Neural cell (in vitro differentiated cells): Measurements from ENCODE around the gene TNRC6A. TPM values are rescaled to one million over a fixed set of nuclear protein-coding genes. Genes with fewer than 3 reads are reported as not detected.

ENCODE experiments used
- H2AFZ ChIP-seq: fragments of 200-600, 300-800 bp; sonication (generic), shearing (Covaris generic); 2 replicates; pipeline ENCODE4 v1.6.0; 2014; ENCODE audit warnings: low read depth, mild to moderate bottlenecking, antibody characterized with exemption, low read length, moderate library complexity
- H3F3A ChIP-seq: fragments of 200-600 bp; shearing (Covaris generic); 2 replicates; pipeline ENCODE4 v1.6.1; 2016; ENCODE audit warnings: mild to moderate bottlenecking, moderate library complexity, mixed read lengths, antibody characterized with exemption, low read length; ENCODE audit not compliant: insufficient read depth, poor library complexity, severe bottlenecking
- H3K27ac ChIP-seq: fragments of 200-600, 300-800 bp; sonication (generic), shearing (Covaris generic); 2 replicates; pipeline ENCODE4 v1.5.1; 2014; ENCODE audit warnings: mild to moderate bottlenecking, low read length, moderate library complexity
- H3K27me3 ChIP-seq: fragments of 300-800, 200-600 bp; sonication (generic), shearing (Covaris generic); 2 replicates; pipeline ENCODE4 v1.6.0; 2014; ENCODE audit warnings: mild to moderate bottlenecking, low read depth, low read length, moderate library complexity; ENCODE audit not compliant: insufficient read depth
- H3K36me3 ChIP-seq: fragments of 300-800, 200-600 bp; sonication (generic), shearing (Covaris generic); 2 replicates; pipeline ENCODE4 v1.5.1; 2014; ENCODE audit warnings: mild to moderate bottlenecking, antibody characterized with exemption, low read length, moderate library complexity; ENCODE audit not compliant: insufficient read depth
- H3K4me2 ChIP-seq: fragments of 300-800, 200-600 bp; sonication (generic), shearing (Covaris generic); 2 replicates; pipeline ENCODE4 v1.6.0; 2014; ENCODE audit warnings: mild to moderate bottlenecking, low read length
- H3K4me3 ChIP-seq: fragments of 300-800, 200-600 bp; sonication (generic), shearing (Covaris generic); 2 replicates; pipeline ENCODE4 v1.5.1; 2014; ENCODE audit warnings: mild to moderate bottlenecking, low read length, moderate library complexity
- H3K79me2 ChIP-seq: fragments of 200-600 bp; shearing (Covaris generic); replicated peaks from 2 replicates; pipeline ENCODE4 v1.6.0; 2014; ENCODE audit warnings: mild to moderate bottlenecking, low read length, moderate library complexity; ENCODE audit not compliant: insufficient read depth
- H3K9ac ChIP-seq: fragments of 300-800, 200-600 bp; sonication (generic), shearing (Covaris generic); 2 replicates; pipeline ENCODE4 v1.6.1; 2016; ENCODE audit warnings: mild to moderate bottlenecking, low read length, mixed read lengths
- H3K9me2 ChIP-seq: fragments of 200-600 bp; shearing (Covaris generic); 2 replicates; pipeline ENCODE4 v1.6.1; 2016; ENCODE audit warnings: mild to moderate bottlenecking, low read length, mixed read lengths; ENCODE audit not compliant: insufficient read depth
- H3K9me3 ChIP-seq: fragments of 200-600, 300-800 bp; sonication (generic), shearing (Covaris generic); 2 replicates; pipeline ENCODE4 v1.6.1; 2016; ENCODE audit warnings: mild to moderate bottlenecking, mixed run types, low read length, moderate library complexity, mixed read lengths
- H4K20me1 ChIP-seq: fragments of 200-600 bp; shearing (Covaris generic); 2 replicates; pipeline ENCODE4 v1.6.1; 2016; ENCODE audit warnings: mild to moderate bottlenecking, mixed run types; ENCODE audit not compliant: insufficient read depth
- EP300 ChIP-seq: fragments of 450-650 bp; conservative IDR thresholded peaks from 2 replicates; pipeline ENCODE4 v1.6.1; 2014; ENCODE audit warnings: antibody characterized with exemption, mild to moderate bottlenecking, moderate library complexity; ENCODE audit not compliant: poor library complexity, severe bottlenecking
- EZH2 ChIP-seq: fragments of 200-600, 300-800 bp; shearing (Covaris generic), sonication (generic); IDR thresholded peaks from 2 replicates; pipeline ENCODE4 v1.6.1; 2014; ENCODE audit warnings: antibody characterized with exemption, low read length, borderline replicate concordance, mild to moderate bottlenecking; ENCODE audit not compliant: insufficient read depth, poor library complexity, severe bottlenecking
- MXI1 ChIP-seq: fragments of 450-650 bp; conservative IDR thresholded peaks from 2 replicates; pipeline ENCODE4 v1.6.1; 2014; ENCODE audit warnings: antibody characterized with exemption, mild to moderate bottlenecking; ENCODE audit not compliant: poor library complexity, severe bottlenecking
- POLR2AphosphoS5 ChIP-seq: IDR thresholded peaks from 2 replicates; pipeline ENCODE4 v1.6.1; 2012
- RAD21 ChIP-seq: fragments of 450-650 bp; conservative IDR thresholded peaks from 2 replicates; pipeline ENCODE4 v1.6.1; 2014; ENCODE audit warnings: antibody characterized with exemption, mild to moderate bottlenecking, moderate library complexity
- REST ChIP-seq: IDR thresholded peaks from 2 replicates; pipeline ENCODE4 v1.6.1; 2012; ENCODE audit warnings: borderline replicate concordance
- SMC3 ChIP-seq: fragments of 450-650 bp; conservative IDR thresholded peaks from 2 replicates; pipeline ENCODE4 v1.6.1; 2014; ENCODE audit warnings: antibody characterized with exemption, mild to moderate bottlenecking, moderate library complexity; ENCODE audit not compliant: poor library complexity
- TAF1 ChIP-seq: IDR thresholded peaks from 2 replicates; pipeline ENCODE4 v1.6.1; 2012; ENCODE audit warnings: low read depth
- polyA plus RNA-seq: library from polyadenylated mRNA; depleted of rRNA; stranded (reverse); fragments of >200 nt; gene quantifications from 2 replicates; pipeline ENCODE4 v1.2.3, GENCODE V29; 2014
- TF ChIP-seq, protein P1 (sequence below): fragments of 450-650 bp; IDR thresholded peaks from 2 replicates; pipeline ENCODE4 v1.5.1; 2014; ENCODE audit warnings: antibody characterized with exemption, mild to moderate bottlenecking, moderate library complexity; ENCODE audit not compliant: poor library complexity, severe bottlenecking

Gene TNRC6A
- polyA plus RNA-seq, 1 donor from 2014 or later, result 32.1 TPM

DNA sequence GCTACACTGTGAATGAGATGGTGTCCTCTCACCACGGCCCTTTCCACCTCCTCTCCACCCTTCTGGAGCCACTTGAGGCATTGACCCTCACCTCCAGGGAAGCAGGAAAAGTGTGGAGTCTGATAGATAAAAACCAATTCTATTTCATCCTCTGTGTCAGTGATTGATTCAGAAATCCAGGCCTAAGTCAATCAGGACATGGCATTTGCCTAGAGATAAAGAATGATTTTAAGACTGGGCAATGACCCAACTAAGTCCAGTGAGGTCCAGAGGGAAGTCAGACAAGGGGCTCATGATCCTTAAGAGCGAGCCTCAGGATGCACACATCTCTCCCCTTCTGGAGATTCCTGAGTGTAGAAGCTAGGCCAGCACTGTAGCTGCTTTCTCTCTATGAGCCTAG, 41.1 kb upstream of the TNRC6A start:
- H3K4me2 ChIP-seq, result no peak overlapping the region
- no peaks in the 10 kb centered on the region for H3F3A ChIP-seq
- no peak overlapping the region for H3K4me3 ChIP-seq
- H3K27me3 ChIP-seq, result no peaks in the 10 kb centered on the region
- H3K9me3 ChIP-seq, result no peaks in the 10 kb centered on the region
- no peak for TF ChIP-seq TAF1
- TF ChIP-seq EZH2, result no peak
- no peak for TF ChIP-seq MXI1
- TF ChIP-seq POLR2AphosphoS5, result no peak
- TF ChIP-seq REST, result no peak
- no peak for TF ChIP-seq RAD21
- no peak for TF ChIP-seq SMC3
- TF ChIP-seq, protein P1, sequence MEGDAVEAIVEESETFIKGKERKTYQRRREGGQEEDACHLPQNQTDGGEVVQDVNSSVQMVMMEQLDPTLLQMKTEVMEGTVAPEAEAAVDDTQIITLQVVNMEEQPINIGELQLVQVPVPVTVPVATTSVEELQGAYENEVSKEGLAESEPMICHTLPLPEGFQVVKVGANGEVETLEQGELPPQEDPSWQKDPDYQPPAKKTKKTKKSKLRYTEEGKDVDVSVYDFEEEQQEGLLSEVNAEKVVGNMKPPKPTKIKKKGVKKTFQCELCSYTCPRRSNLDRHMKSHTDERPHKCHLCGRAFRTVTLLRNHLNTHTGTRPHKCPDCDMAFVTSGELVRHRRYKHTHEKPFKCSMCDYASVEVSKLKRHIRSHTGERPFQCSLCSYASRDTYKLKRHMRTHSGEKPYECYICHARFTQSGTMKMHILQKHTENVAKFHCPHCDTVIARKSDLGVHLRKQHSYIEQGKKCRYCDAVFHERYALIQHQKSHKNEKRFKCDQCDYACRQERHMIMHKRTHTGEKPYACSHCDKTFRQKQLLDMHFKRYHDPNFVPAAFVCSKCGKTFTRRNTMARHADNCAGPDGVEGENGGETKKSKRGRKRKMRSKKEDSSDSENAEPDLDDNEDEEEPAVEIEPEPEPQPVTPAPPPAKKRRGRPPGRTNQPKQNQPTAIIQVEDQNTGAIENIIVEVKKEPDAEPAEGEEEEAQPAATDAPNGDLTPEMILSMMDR, result no peak
- TF ChIP-seq EP300, result no peak
- no peak overlapping the region for H2AFZ ChIP-seq
- H3K36me3 ChIP-seq, result no peaks in the 10 kb centered on the region
- no peaks in the 10 kb centered on the region for H4K20me1 ChIP-seq
- H3K9me2 ChIP-seq, result no peaks in the 10 kb centered on the region
- no peak overlapping the region for H3K9ac ChIP-seq
- no peak overlapping the region for H3K27ac ChIP-seq
- H3K79me2 ChIP-seq, result no peaks in the 10 kb centered on the region

GRCh38 chr16:24689128-24689527, 40.3 kb upstream of the TNRC6A start:
- no peak overlapping the region for H3K4me2 ChIP-seq
- H3K4me3 ChIP-seq, result no peak overlapping the region
- TF ChIP-seq SMC3 (peak; percentile 84), EZH2 (no peak), RAD21 (peak; percentile 72), REST (no peak), MXI1 (peak; percentile 23)
- TF ChIP-seq, protein P1, result peak; percentile 69
- no peaks in the 10 kb centered on the region for H3K9me3 ChIP-seq
- H3K79me2 ChIP-seq, result no peaks in the 10 kb centered on the region
- H2AFZ ChIP-seq, result no peak overlapping the region
- no peaks in the 10 kb centered on the region for H3K27me3 ChIP-seq
- H4K20me1 ChIP-seq, result no peaks in the 10 kb centered on the region
- H3K9ac ChIP-seq, result no peak overlapping the region
- no peaks in the 10 kb centered on the region for H3K9me2 ChIP-seq
- H3F3A ChIP-seq, result no peaks in the 10 kb centered on the region
- no peak overlapping the region for H3K27ac ChIP-seq
- no peaks in the 10 kb centered on the region for H3K36me3 ChIP-seq
